Measurements from ENCODE around the gene RBM20.

DNA sequence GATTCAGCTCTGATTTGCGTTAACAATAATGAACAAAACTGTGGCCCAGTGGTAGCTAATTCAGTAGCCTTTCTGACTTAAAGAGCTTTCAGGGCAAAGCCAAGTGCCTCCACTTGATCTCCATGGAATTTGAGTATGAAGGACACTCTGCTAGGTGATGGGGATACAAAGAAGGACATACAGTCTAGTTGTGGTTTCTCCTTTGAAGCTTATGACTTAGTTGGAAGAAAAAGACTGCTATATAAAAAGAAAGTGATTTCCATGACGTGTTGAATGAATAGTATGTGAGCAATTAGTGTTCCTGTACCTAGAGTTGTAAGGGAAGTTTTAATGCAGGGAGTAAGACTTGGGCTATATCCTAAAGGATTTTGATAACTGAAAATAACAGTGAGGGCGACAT lies 235.9 kb downstream of the RBM20 start:
- TF ChIP-seq, protein P1, sequence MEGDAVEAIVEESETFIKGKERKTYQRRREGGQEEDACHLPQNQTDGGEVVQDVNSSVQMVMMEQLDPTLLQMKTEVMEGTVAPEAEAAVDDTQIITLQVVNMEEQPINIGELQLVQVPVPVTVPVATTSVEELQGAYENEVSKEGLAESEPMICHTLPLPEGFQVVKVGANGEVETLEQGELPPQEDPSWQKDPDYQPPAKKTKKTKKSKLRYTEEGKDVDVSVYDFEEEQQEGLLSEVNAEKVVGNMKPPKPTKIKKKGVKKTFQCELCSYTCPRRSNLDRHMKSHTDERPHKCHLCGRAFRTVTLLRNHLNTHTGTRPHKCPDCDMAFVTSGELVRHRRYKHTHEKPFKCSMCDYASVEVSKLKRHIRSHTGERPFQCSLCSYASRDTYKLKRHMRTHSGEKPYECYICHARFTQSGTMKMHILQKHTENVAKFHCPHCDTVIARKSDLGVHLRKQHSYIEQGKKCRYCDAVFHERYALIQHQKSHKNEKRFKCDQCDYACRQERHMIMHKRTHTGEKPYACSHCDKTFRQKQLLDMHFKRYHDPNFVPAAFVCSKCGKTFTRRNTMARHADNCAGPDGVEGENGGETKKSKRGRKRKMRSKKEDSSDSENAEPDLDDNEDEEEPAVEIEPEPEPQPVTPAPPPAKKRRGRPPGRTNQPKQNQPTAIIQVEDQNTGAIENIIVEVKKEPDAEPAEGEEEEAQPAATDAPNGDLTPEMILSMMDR (IDR thresholded peaks at IDR 0.05), result no peak
- TF ChIP-seq POLR2A (IDR thresholded peaks at IDR 0.05), result no peak

All from suprapubic skin (tissue), 3 donors.